ENCODE data around the gene CSE1L.
A peak's percentile ranks its signal among the peaks of the same experiment; 100 is the strongest.
"Not testable (repeated sequence)": the region's sequence is repeated elsewhere in the genome, so short reads cannot be mapped to it uniquely, and the experiment has no call there.

CSE1L gene

GRCh38 chr20:49078310-49078709 lies 32.2 kb downstream of the CSE1L start:
- no peak for DNase-seq (ENCODE audit: low spot score)

- not testable (repeated sequence) for DNase-seq (ENCODE audit: low spot score)
These were observed 36.2 kb downstream of the CSE1L start for GRCh38 chr20:49082295-49082694.

- no peak for DNase-seq (ENCODE audit: low spot score)
These were observed 45.0 kb downstream of the CSE1L start for GRCh38 chr20:49091104-49091503.

- DNase-seq (ENCODE audit: low spot score), result no peak
These were observed 45.6 kb downstream of the CSE1L start for GRCh38 chr20:49091762-49092161.

GRCh38 chr20:49096203-49096730 lies 50.2 kb downstream of the CSE1L start:
- DNase-seq (ENCODE audit: low spot score), result no peak

- DNase-seq (ENCODE audit: low spot score), result no peak
These were observed 51.0 kb downstream of the CSE1L start for GRCh38 chr20:49097159-49097558.

GRCh38 chr20:49098136-49098535 lies 52.0 kb downstream of the CSE1L start:
- no peak for DNase-seq (ENCODE audit: low spot score)

GRCh38 chr20:49099011-49099410 lies 52.9 kb downstream of the CSE1L start:
- no peak for DNase-seq (ENCODE audit: low spot score)

- DNase-seq (ENCODE audit: low spot score), result not testable (repeated sequence)
These were observed 54.2 kb downstream of the CSE1L start for GRCh38 chr20:49100292-49100691.

GRCh38 chr20:49100972-49101371 lies 54.9 kb downstream of the CSE1L start:
- DNase-seq (ENCODE audit: low spot score), result no peak

GRCh38 chr20:49103019-49103418 lies 56.9 kb downstream of the CSE1L start:
- no peak for DNase-seq (ENCODE audit: low spot score)

- no peak for DNase-seq (ENCODE audit: low spot score)
These were observed 57.7 kb downstream of the CSE1L start for GRCh38 chr20:49103647-49104364.

- DNase-seq (ENCODE audit: low spot score), result peak; percentile 54
These were observed 58.2 kb downstream of the CSE1L start for GRCh38 chr20:49104365-49104648.

GRCh38 chr20:49104979-49105547 lies 59.0 kb downstream of the CSE1L start:
- DNase-seq (ENCODE audit: low spot score), result not testable (repeated sequence)

- DNase-seq (ENCODE audit: low spot score), result no peak
These were observed 60.2 kb downstream of the CSE1L start for GRCh38 chr20:49106328-49106727.

GRCh38 chr20:49110767-49111694 lies 64.9 kb downstream of the CSE1L start:
- DNase-seq (ENCODE audit: low spot score), result no peak

GRCh38 chr20:49112596-49113274 lies 66.6 kb downstream of the CSE1L start:
- no peak for DNase-seq (ENCODE audit: low spot score)

GRCh38 chr20:49115564-49115963 lies 69.5 kb downstream of the CSE1L start:
- DNase-seq (ENCODE audit: low spot score), result no peak

GRCh38 chr20:49118307-49118706 lies 72.2 kb downstream of the CSE1L start:
- DNase-seq (ENCODE audit: low spot score), result no peak

GRCh38 chr20:49119988-49120387 lies 73.9 kb downstream of the CSE1L start:
- DNase-seq (ENCODE audit: low spot score), result no peak

- no peak for DNase-seq (ENCODE audit: low spot score)
These were observed 76.8 kb downstream of the CSE1L start for GRCh38 chr20:49122920-49123319.

- no peak for DNase-seq (ENCODE audit: low spot score)
These were observed 77.9 kb downstream of the CSE1L start for GRCh38 chr20:49123982-49124381.
